Calu3 (cell line): ENCODE data around the gene CAMK1G. TPM values are rescaled to one million over a fixed set of nuclear protein-coding genes. Genes with fewer than 3 reads are reported as not detected.

ENCODE experiments used
- BruUV-seq: library from RNA; stranded (reverse); fragments of 400-500 nt; replicated peaks from 2 replicates; lab custom pipeline; 2021; lab: Mats Ljungman, UMichigan
- CTCF ChIA-PET: fragments of 300-600 bp; sonication (Branson Sonifier 250); formaldehyde crosslinking; loops from one replicate; lab custom pipeline; 2022; ENCODE audit warnings: antibody characterized with exemption; lab: Charles Lee
- DNase-seq: peaks from one replicate; pipeline ENCODE4 v3.0.0; 2022
- H3K27ac Mint-ChIP-seq: one replicate; pipeline ENCODE4 v1.8.0; 2022; ENCODE audit warnings: mixed read lengths; ENCODE audit not compliant: unreplicated experiment
- H3K27me3 Mint-ChIP-seq: one replicate; pipeline ENCODE4 v1.8.0; 2022; ENCODE audit warnings: mixed read lengths; ENCODE audit not compliant: unreplicated experiment
- H3K36me3 Mint-ChIP-seq: one replicate; pipeline ENCODE4 v1.8.0; 2022; ENCODE audit warnings: mild to moderate bottlenecking, moderate library complexity, mixed read lengths; ENCODE audit not compliant: insufficient read depth, unreplicated experiment
- H3K4me1 Mint-ChIP-seq: one replicate; pipeline ENCODE4 v1.8.0; 2022; ENCODE audit warnings: mild to moderate bottlenecking, low read depth, mixed read lengths; ENCODE audit not compliant: unreplicated experiment
- H3K4me3 Mint-ChIP-seq: one replicate; pipeline ENCODE4 v1.8.0; 2022; ENCODE audit warnings: mild to moderate bottlenecking, low read depth, moderate library complexity, mixed read lengths; ENCODE audit not compliant: unreplicated experiment
- H3K9me3 Mint-ChIP-seq: one replicate; pipeline ENCODE4 v1.8.0; 2022; ENCODE audit warnings: low read depth, mixed read lengths; ENCODE audit not compliant: unreplicated experiment
- CTCF ChIP-seq: fragments of 200-600 bp; IDR thresholded peaks from one replicate; pipeline ENCODE4 v1.8.0; 2022; ENCODE audit warnings: antibody characterized with exemption; ENCODE audit not compliant: unreplicated experiment
- intact Hi-C: fragments of 100-400 bp; cut with micrococcal nuclease; formaldehyde crosslinking; loops from one replicate; pipeline ENCODE4 v1.10.0; 2022; ENCODE audit not compliant: unreplicated experiment
- total RNA-seq: library from RNA; stranded (reverse); gene quantifications from 2 replicates; pipeline ENCODE4 v1.2.3, GENCODE V29; 2022

Gene CAMK1G
- total RNA-seq, 1 experiment from 2014 or later, result not detected

GRCh38 chr1:209607102-209607794 is 23.7 kb downstream of the CAMK1G start:
- H3K9me3 Mint-ChIP-seq, result no peaks in the 10 kb centered on the region
- H3K36me3 Mint-ChIP-seq, result no peaks in the 10 kb centered on the region
- CTCF ChIA-PET, result interaction anchor here (1.3 to 1.5 kb wide), 2 partner anchors 38 to 46 kb away, joined by 4 read pairs; partner anchors contain the start of gene LAMB3
- H3K27me3 Mint-ChIP-seq, result no peaks in the 10 kb centered on the region
- DNase-seq, result peak; percentile 36
- no peak overlapping the region for H3K4me3 Mint-ChIP-seq
- BruUV-seq, result no TSS peak
- no peak overlapping the region for H3K27ac Mint-ChIP-seq
- intact Hi-C loops, result no loop called here
- no peaks in the 10 kb centered on the region for H3K4me1 Mint-ChIP-seq
- TF ChIP-seq CTCF, result no peak

GRCh38 chr1:209607795-209608178 is 24.3 kb downstream of the CAMK1G start:
- Mint-ChIP-seq H3K4me1 (no peaks in the 10 kb centered on the region), H3K36me3 (no peaks in the 10 kb centered on the region), H3K4me3 (no peak overlapping the region), H3K9me3 (no peaks in the 10 kb centered on the region), H3K27ac (no peak overlapping the region), H3K27me3 (no peaks in the 10 kb centered on the region)
- no TSS peak for BruUV-seq
- TF ChIP-seq CTCF, result no peak
- CTCF ChIA-PET, result interaction anchor here (1.5 kb wide), 2 partner anchors 38 to 45 kb away, joined by 3 to 4 read pairs; no protein-coding TSS in a partner anchor
- intact Hi-C loops, result no loop called here
- no peak for DNase-seq

- CTCF ChIA-PET, result interaction anchor here (1.5 kb wide), 1 partner anchor 44 kb away, joined by 3 read pairs; no protein-coding TSS in a partner anchor
- BruUV-seq, result no TSS peak
- Mint-ChIP-seq H3K4me3 (no peak overlapping the region), H3K36me3 (peaks cover 10% of the 10 kb centered on the region), H3K27me3 (no peaks in the 10 kb centered on the region), H3K4me1 (no peaks in the 10 kb centered on the region), H3K27ac (no peak overlapping the region), H3K9me3 (no peaks in the 10 kb centered on the region)
- no peak for DNase-seq
- intact Hi-C loops, result no loop called here
- no peak for TF ChIP-seq CTCF
Measured at GRCh38 chr1:209609041-209609790, 25.7 kb downstream of the CAMK1G start.

- CTCF ChIA-PET, result interaction anchor here (0.9 kb wide), 1 partner anchor 39 kb away, joined by 3 read pairs; no protein-coding TSS in a partner anchor
- Mint-ChIP-seq H3K4me3 (no peak overlapping the region), H3K27me3 (no peaks in the 10 kb centered on the region), H3K4me1 (no peaks in the 10 kb centered on the region), H3K9me3 (no peaks in the 10 kb centered on the region), H3K27ac (no peak overlapping the region), H3K36me3 (peaks cover 18% of the 10 kb centered on the region)
- no peak for TF ChIP-seq CTCF
- TSS peak; percentile 5 for BruUV-seq
- no peak for DNase-seq
- intact Hi-C loops, result no loop called here
Measured at GRCh38 chr1:209609791-209610630, 26.5 kb downstream of the CAMK1G start.
